NCI-H146 (cell line): ENCODE results near the gene S100A7A.
"Not testable (repeated sequence)": the region's sequence is repeated elsewhere in the genome, so short reads cannot be mapped to it uniquely, and the experiment has no call there.

Experiments used
- DNase-seq: peaks from one replicate; lab custom pipeline; 2025; lab: John Stamatoyannopoulos, UW

S100A7A gene

GRCh38 chr1:153422450-153423068 is 6.2 kb downstream of the S100A7A start:
- DNase-seq = no peak

DNA sequence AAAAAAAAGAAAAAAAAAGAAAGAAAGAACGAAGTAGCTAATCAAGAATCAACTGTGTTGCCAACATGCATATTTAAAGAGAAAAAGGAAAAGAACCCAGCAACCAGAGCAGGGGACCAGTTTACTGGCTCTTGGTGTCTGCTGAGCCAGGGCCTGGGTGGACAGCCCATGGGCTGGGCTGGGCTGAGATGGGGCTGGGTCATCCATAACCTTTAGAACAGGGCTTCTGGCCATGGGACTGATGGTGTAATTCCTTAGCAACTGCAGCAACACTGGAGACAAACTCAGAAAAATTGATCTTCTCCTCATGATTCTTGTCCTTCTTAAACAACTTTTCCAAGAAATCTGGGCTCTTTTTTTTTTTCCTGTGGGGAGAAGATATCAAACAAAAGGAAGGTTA is 10.5 kb downstream of the S100A7A start:
- DNase-seq = no peak

DNA sequence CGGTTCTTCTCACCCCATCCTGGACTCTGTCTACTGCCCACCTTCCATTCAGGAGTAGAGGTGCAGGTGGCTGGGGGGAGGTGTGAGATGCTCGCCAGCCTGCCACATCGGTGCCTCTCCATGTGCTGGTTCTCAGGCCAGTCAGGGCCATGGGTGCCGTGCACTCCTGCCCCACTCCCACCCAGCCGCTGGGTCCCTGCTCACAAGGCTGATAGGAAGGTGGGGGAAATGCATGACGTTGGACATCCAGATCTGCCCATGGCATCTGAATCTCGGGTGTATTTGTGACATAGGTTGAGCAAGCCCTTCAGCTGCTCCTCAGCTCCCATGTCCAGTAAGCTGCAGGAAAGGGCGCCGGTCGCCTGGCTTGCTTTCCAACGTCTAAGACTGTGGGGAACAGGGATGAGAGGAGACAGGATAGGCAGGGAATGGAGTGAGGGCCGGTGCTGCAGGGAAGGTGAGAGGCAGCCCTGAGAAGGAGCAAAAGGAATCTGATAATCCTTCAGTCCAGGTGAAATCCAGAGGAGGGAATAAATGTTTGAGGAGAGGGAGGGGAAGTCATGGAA is 11.8 kb downstream of the S100A7A start:
- no peak for DNase-seq

GRCh38 chr1:153428791-153429190 is 12.5 kb downstream of the S100A7A start:
- peak; percentile 61 for DNase-seq

- peak; percentile 95 for DNase-seq
Observed at GRCh38 chr1:153429266-153430165, 13.2 kb downstream of the S100A7A start.

- peak; percentile 51 for DNase-seq
Observed at GRCh38 chr1:153430166-153430553, 13.8 kb downstream of the S100A7A start.

GRCh38 chr1:153430561-153430960 is 14.2 kb downstream of the S100A7A start:
- peak; percentile 32 for DNase-seq

DNA sequence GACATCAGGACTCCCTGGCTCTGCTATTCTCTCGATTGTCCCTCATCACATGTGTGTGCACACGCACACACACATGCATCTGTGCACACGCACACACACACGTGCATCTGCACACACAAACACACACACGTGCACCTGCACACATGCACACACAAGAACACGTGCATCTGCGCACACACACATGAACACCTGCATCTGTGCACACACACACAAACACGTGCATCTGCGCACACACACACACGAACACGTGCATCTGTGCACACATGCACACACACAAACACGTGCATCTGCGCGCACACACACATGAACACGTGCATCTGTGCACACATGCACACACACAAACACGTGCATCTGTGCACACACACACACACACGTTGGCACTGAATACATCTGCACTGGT is 14.7 kb downstream of the S100A7A start:
- DNase-seq = no peak

GRCh38 chr1:153431427-153431826 is 15.1 kb downstream of the S100A7A start:
- no peak for DNase-seq

GRCh38 chr1:153431928-153432327 is 15.6 kb downstream of the S100A7A start:
- DNase-seq = no peak

DNA sequence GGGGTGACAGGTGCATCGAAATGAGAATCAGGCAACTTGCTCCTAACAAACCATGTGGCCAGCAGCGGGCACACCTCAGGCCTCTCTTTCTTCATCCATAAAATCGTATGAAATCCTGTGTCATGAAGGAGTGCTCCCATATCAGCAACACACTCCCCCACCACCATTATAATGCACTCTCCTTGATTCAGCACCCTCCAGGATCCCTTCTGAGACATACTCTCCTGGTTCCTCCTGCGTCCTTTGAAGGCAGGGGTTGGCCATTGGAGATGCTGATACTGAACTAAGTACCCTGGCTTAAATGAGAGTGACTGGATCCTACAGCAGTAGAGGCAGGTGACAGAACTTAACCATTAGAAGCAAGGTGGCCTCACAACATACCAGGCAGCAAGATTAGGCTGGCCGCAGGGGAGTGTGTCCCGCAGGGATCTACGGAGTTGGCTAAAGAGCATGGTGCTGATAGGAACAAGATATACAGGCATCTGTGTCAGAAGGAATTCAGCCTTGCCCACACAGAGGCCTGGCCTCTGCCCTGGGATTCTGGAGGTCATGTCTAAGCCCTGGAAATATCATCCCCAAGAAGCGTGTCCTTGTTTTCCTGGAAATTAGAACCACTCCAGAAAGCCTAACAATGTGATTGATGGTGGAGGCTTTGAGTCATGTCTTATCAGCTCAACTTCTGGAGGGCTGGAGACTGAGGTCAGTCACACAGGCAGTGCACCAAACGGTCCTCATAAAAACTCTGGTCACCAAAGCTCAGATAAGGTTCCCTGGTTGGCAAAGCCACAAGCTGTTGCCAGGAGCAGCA is 16.8 kb downstream of the S100A7A start:
- DNase-seq = no peak

DNA sequence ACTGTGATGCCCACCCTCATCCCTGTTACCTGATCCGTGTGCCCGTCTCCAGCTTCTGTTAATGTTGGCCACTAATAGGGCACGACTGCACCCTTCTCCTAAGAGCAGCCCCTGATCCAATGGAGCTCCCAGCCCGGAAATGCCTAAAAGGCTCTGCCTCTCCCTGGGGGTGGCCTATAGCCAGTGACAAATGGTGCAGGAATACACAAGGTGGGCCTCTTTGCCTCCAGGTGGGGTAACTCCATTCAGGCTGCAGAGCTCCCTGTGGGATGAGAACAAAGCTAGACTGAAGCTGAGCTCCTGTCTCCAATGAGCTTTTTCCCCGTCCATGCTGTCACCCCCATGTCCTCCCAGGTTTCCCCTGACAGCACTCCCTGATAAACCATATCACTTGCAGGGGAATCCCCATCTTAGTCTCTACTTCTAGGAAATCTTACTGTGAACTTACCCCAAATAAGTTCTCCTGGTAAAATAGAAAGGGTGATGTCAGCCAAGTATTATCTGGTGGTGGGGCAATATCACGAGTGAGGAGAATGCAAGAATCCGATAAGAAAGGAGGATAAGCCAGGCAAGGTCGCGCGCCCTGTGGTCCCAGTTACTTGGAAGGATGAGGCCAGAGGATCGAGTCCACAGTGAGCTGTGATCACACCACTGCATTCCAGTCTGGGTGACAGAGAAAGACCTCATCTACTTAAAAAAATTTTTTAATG is 18.6 kb downstream of the S100A7A start:
- no peak for DNase-seq

- DNase-seq = no peak
Observed at GRCh38 chr1:153437236-153437635, 20.9 kb downstream of the S100A7A start.

GRCh38 chr1:153438599-153438998 is 22.3 kb downstream of the S100A7A start:
- no peak for DNase-seq

DNA sequence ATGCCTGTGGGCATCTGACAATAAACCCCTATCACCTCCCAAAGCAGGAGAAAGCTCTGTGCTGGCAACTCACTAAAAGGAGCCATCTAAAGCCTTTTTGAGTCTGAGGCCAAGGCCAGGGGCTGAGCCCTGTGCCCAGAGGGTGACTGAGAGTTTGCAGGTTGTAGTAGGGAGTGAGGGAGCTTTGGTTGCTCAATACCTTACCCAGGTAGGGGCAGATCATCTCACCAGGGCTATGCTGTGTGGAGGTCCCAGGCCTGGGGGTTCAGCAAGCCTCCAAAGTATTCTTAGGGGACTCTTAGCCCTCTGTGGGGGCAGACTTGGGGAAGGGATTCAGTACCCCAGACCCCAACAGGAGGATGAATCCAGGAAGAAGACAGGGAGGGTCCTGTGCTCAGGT is 23.0 kb downstream of the S100A7A start:
- DNase-seq = no peak

DNA sequence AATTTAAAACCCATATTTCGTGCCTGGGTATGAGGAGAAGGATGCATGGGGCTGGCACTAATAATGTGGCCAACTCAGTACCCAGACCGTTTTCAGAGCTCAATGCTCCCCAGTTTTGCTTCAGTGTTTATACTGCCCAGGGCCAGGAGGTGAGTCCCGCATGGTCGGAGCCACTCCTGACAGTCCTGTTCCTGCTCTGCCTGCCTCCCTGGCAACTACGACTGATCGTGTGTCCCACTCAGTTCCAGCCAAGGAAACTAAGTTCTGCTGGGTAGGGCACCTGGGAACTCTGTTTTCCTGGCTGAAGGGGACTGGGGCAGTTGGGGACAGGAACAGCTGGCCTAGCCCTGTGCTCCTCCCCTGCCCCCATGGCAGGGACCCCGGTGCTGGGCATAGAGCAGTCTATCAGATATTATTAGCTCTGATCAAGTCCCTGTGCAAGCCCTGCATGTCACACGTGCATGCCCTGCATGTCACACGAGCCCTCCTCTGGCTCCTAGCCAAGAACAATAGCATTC is 25.0 kb downstream of the S100A7A start:
- peak; percentile 82 for DNase-seq

GRCh38 chr1:153443486-153443885 is 27.2 kb downstream of the S100A7A start:
- no peak for DNase-seq

DNA sequence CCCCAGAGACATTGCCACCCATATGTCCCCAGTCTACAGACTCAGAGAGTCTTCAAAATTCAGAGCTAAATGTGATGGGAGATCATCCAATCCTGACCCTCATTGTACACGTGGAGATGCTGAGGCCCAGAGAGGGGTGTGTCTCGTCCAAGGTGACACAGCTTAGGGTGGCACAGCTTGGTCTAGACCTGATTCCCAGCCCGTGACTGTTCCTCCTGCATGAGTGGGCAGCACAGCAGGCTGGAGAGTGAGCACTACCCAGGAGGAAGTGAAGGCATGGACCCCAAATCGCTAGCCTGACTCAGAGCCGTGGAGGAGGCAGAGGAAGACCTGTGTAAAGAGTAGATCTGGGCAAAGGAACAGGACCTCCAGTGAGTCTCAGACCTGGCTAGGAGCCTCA is 27.8 kb downstream of the S100A7A start:
- no peak for DNase-seq

GRCh38 chr1:153447498-153448170 is 31.3 kb downstream of the S100A7A start:
- DNase-seq = no peak

DNA sequence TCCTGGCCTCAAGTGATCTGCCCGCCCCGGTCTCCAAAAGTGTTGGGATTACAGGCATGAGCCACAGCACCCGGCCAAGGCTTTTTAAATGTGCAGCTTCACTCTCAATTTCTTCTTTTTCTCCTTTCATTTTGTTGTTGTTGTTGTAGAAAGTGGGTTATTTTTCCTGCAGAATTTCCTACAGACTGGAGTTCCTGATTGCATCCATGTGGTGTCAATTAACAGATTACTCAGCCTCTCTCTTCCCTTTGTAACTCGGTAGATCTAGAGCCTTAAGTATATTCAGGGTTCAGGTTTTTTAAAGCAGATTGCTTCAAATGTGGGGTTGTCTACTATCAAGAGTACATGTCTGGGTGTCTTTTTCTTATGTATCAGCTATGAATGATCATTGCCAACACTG is 32.5 kb downstream of the S100A7A start:
- not testable (repeated sequence) for DNase-seq

- no peak for DNase-seq
Observed at GRCh38 chr1:153456396-153456795, 40.1 kb downstream of the S100A7A start.
